LNCAP (cell line): ENCODE data around the gene ARHGAP12.

Experiments used
- TF ChIP-seq, protein P1 (sequence below): fragments of 450-650 bp; IDR thresholded peaks from 2 replicates; pipeline ENCODE4 v1.5.1; 2017; ENCODE audit warnings: mild to moderate bottlenecking

The ARHGAP12 gene

DNA sequence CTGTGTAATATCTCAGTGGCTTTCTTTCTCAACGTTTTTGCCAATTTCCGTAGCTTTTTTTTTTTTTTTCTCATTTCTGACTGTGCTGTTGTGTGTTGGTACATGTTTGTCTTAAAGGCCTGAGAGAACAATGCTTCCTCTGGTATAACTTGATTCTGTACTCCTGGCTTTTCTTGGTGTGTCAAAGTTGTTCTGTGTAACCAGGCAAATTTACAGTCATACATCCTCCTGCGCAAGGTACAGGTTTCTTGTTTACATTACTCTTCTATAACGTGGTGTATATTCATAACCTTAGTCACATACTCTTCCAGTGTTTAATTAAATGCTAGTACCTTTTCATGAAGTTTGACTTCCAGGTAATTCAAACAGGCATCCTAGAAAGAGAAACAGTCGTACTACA is 8.3 kb upstream of the ARHGAP12 start:
- TF ChIP-seq, protein P1, sequence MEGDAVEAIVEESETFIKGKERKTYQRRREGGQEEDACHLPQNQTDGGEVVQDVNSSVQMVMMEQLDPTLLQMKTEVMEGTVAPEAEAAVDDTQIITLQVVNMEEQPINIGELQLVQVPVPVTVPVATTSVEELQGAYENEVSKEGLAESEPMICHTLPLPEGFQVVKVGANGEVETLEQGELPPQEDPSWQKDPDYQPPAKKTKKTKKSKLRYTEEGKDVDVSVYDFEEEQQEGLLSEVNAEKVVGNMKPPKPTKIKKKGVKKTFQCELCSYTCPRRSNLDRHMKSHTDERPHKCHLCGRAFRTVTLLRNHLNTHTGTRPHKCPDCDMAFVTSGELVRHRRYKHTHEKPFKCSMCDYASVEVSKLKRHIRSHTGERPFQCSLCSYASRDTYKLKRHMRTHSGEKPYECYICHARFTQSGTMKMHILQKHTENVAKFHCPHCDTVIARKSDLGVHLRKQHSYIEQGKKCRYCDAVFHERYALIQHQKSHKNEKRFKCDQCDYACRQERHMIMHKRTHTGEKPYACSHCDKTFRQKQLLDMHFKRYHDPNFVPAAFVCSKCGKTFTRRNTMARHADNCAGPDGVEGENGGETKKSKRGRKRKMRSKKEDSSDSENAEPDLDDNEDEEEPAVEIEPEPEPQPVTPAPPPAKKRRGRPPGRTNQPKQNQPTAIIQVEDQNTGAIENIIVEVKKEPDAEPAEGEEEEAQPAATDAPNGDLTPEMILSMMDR = no peak

DNA sequence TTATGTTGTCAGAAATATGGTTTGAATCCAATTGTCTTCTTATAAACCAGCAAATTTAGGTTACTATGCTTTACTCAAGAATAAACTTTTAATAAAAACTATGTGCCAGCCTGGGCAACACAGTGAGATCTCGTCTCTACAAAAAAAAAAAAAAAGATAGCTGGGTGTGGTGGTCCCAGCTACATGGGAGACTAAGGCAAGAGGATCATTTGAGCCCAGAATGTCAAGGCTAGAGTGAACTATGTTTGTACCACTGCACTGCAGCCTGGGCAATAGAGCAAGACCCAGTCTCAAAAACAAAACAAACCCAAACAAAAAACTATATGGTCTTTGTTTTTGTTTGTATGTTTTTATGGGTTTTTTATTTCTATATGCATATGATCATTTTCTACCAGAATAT is 7.5 kb upstream of the ARHGAP12 start:
- TF ChIP-seq, protein P1 = no peak

- TF ChIP-seq, protein P1 = no peak
These were observed 7.0 kb upstream of the ARHGAP12 start for GRCh38 chr10:31935678-31936077.

DNA sequence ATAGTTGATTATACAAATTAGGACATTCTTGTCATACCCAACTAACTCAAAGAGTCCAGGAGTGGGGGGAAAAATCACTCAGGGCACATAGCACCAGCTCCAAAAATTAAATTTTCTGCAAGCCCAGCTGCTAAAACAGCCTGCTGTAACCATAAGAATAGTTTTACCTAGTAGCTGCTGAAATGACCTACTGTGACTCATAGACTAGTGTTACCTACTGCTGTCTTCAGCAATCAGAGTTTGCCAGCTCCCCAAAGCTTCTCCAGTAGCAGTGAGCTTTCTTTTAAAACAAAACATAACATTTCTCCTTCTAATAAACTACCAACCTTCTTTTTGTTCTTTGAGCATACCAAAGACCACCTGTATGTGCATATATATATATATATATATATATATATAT is 4.2 kb upstream of the ARHGAP12 start:
- TF ChIP-seq, protein P1 = no peak

DNA sequence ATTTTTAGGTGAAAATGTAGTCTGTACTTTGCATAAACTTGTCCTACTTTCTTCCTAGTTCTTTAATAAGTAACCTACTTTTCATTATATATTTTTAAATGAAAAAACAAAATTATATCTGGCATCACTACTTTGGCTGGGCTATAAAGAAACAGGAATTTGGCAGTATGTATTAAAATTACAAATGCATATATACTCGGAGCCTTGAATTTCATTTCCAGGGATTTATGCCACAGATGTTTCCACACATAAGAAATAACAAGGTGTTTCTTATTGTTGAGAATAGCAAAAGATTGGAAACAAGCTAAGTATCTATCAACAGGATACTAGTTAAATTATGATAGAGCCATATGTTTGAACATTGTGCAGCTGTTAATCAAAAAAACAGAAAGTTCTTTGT is 2.2 kb upstream of the ARHGAP12 start:
- TF ChIP-seq, protein P1 = no peak

DNA sequence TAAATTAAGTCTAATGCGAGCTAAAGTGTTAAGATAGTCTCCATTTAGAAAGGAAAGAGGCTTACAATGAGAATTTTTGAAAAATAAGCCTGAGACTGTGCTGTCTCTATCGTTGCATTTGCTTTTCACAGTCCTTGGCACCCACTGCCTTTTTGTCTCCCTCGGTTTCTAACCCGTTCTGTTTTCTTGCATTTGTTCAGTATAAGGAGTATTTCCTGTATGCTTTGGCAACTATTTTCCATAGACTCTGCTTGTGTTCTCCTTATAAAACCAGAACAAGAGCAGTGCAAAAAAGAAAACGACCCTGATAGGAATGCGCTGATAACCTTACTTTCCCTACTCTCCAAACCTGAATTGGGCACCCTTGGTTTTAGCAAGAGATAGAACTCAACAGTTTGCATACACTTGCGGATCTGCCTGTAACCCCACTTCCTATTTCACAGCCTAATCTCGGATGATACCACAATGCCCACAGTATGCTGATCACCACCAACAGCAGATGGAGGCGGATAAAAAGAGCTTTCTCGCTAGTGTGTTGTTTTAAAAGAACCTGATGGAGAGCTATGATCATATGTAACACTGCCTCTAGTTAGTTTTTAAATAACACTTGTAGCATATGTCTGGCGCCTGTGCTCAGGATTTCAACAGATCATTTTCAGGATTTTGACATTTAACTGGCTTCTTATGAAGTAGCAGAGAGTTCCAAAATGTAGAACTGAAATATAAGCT is 1.6 kb upstream of the ARHGAP12 start:
- TF ChIP-seq, protein P1 = no peak

DNA sequence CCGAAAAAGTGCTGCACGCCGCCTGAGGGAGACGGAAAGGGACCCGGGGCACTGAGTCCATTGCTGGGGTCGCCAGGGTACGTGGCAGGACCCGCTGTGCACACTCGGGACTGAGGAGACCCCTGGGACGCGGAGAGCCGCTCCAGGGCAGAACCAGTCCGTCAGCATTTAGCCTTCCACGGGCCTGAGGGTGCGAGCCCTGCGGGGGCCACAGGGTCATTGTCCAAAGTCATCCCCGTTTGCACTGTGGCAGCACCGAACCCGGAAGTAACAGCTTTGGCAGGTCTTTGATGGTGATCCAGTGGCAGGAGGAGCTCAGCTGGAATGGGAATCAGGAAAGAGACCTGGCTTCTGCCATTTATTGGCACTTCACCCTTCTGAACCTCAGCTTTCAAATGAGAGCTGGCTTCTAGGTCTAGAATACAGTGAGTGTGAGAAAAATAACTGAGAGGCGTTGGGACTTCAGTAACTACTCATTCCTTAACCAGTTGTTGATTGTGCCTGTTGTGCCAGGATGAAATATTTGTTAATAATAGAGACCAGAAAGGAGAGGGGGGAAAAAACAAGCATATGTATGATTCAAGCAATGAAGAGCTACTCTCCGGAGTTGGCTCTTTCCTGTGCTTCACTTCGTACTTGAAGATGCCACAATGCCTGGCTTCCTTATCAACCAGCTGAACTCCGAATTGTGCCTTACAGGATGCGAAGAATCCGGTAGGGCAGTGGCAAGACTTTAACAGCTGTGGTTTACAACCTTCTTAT is 811 bp upstream of the ARHGAP12 start:
- TF ChIP-seq, protein P1 = no peak
